GM18868 (cell line): ENCODE results near the gene TRAM2.

Source experiments
- ATAC-seq: cut with Tn5 transposase; IDR thresholded peaks from one replicate; pipeline ENCODE4 v1.9.1; 2021; ENCODE audit warnings: mild to moderate bottlenecking, moderate library complexity; ENCODE audit not compliant: unreplicated experiment

The TRAM2 gene

DNA sequence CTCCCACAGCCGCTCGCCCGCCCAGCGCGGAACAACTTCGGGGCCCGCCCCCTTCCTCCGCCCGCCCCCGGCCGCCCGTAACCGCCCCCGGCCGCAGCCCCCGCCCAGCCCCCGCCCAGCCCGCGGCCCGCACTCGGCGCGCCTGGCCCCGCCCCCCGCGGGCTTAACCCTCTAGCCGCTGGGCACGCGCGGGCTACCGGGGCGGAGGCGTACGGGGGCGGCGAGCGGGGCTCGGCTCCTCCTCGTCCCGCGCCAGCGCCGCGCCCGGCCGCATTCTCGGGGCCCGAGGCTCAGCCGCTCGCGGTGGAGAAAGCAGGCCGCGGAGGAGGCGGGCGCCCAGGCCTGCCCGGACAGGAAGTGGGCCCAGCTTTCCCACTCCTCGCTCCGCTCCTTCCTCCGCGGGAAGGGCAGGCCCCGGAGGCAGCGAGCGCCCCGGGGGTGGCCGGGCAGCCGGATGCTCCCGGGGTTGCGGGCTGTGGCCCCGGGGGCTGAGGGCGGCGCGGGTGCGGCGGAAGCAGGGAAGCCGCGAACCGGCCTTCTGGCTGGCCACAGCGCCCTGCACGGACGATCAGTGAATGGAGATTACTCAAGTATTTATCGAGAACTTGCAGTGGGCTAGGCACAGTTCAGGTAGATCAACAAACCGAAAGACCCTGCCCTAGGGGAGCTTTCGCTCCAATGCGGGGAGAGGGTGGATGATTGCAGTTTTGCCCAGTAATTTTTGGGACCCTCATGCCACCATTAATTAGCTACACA is at the start of gene TRAM2:
TSS of gene TRAM2 (minus strand) at position 39 of the 756 bp plus-strand sequence. CDS start 145 bp downstream, outside the sequence.
- ATAC-seq = peak; percentile 66

DNA sequence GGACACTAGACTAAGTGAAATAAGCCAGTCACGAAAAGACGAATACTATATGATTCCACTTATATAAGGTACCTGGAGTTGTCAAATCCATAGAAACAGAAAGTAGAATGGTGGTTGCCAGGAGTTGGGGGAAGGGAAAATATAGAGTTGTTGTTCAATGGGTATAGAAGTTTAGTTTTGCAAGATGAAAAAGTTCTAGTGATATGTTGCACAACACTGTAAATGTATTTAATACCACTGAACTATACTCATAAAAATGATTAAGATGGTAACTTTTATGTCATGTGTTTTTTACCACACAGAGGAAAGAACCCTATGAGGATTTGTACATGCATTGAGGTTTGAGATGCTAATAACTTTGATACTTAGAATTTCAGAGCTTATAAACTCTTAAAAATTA is 46.0 kb upstream of the TRAM2 start:
- ATAC-seq = no peak

- ATAC-seq = no peak
Observed at GRCh38 chr6:52621631-52622030, 44.8 kb upstream of the TRAM2 start.

- ATAC-seq = no peak
Observed at GRCh38 chr6:52620906-52621190, 44.0 kb upstream of the TRAM2 start.

- no peak for ATAC-seq
Observed at GRCh38 chr6:52620055-52620905, 43.4 kb upstream of the TRAM2 start.

DNA sequence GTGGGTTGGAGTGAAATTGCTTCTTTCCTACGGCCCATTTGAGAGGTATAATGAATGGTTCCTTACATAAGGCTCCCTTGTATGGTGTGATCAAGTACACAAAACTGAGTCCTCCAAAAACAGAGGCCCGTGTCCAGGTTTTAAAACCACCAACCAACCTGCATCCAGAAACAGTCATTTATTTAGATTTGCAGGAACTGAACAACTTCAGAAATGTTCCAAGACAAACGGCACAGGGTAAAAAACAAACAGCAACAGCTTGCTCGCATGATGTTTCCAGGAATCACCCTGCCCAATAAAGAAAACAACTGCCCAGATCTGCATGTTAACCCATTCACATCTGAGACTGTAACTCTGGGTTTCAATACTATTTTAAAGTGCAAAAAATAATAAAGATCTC is 40.2 kb upstream of the TRAM2 start:
- ATAC-seq = no peak

- no peak for ATAC-seq
Observed at GRCh38 chr6:52616059-52616690, 39.3 kb upstream of the TRAM2 start.

DNA sequence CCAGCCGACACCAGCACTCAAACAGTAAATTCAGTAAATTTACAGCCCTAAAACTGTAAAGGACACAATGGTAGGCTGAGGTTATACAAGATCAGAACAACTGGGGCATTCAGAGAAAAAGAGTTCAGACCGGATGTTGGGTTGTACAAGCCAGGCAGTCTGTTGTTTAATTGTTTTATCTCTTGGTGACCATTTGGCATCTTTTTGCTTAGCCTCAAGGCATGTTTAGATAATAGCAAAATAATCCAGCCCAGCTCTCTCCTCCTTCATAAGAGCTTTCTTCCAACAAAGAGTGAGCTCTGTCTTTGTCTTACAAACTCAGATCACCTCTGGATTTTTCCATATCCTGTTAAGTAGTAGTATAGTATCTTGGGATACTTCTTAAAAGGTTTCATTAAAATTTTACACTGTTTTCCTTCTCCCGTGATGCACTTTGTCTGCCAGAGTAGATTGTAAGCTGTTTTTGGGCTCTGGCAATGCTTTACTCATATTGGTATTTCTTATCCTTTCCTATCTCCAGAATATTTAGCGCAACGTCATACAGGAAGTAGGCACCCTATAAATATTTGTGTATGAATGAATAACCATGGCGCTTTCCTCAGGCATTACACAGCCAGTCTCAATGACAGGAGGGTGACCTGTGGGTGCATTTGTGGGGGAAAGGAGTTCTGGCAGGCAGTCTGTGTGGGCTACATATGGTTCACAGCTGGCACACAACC is 35.6 kb upstream of the TRAM2 start:
- ATAC-seq = no peak

- no peak for ATAC-seq
Observed at GRCh38 chr6:52611833-52612232, 35.0 kb upstream of the TRAM2 start.

- no peak for ATAC-seq
Observed at GRCh38 chr6:52610745-52611355, 34.0 kb upstream of the TRAM2 start.

DNA sequence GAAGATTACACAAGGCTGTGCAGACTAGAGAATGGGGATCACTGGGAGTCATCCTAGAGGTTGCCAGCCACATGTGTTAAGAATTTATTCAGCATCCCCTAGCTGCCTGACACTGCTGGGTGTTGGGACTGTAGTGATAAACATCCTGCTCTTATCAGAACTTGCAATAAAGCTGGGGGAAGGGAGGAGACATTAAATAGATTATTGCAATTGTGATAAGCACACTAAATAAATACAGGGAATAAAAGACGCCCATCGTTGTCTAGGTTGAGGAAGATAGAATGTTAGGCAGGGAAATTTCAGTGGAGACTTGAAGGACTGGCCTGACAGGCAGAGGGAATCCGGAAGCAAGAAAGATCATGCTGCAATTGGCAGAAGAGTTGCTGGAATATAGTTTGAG is 33.2 kb upstream of the TRAM2 start:
- ATAC-seq = no peak

DNA sequence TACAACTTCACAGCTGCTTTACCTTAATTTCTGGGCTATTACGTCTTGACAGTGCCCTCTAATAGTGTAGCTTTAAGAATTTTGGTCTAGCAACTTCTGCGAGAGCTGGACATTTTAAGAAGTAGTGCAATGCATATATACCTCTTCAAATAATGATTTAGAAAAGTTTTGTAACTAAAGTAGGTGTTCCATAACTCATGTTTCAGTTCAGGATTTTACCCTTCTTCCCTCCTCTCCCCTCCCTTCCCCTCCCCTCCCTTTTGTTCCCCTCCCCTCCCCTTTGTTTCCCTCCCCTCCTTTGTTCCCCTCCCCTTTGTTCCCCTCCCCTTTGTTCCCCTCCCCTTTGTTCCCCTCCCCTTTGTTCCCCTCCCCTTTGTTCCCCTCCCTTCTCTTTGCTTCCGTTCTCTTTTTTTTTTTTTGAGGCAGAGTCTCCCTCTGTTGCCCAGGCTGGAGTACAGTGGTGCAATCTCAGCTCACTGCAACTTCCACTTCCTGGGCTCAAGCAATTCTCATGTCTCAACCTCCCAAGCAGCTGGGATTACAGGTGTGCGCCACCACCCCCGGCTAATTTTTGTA is 28.8 kb upstream of the TRAM2 start:
- no peak for ATAC-seq

GRCh38 chr6:52603000-52603795 is 26.3 kb upstream of the TRAM2 start:
- ATAC-seq = peak; percentile 47

DNA sequence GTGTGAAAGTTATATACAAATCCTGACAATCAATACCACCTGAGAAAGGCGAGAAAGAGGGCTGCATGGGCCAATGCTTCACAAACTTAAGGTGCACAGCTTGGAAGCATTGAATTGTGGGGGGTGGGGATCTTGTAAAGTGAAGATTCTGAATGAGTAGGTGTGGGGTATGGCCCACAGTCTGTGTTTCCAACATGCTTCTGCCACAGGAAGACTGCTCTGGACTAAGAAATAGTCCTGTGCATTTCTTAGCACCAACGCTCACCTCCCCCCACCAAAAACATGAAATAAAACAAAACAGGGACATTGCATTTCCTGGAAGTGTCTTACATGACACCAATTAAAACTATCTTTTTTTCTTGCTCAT is 21.9 kb upstream of the TRAM2 start:
- ATAC-seq = no peak

- no peak for ATAC-seq
Observed at GRCh38 chr6:52598123-52598823, 21.4 kb upstream of the TRAM2 start.

GRCh38 chr6:52597738-52598122 is 20.9 kb upstream of the TRAM2 start:
- ATAC-seq = no peak

- no peak for ATAC-seq
Observed at GRCh38 chr6:52596371-52597028, 19.6 kb upstream of the TRAM2 start.

GRCh38 chr6:52595796-52596130 is 18.9 kb upstream of the TRAM2 start:
- peak; percentile 49 for ATAC-seq
